ENCODE results near the gene NDUFV1.
"Not testable (repeated sequence)": the region's sequence is repeated elsewhere in the genome, so short reads cannot be mapped to it uniquely, and the experiment has no call there.

NDUFV1 gene

GRCh38 chr11:67612751-67613150 is 6.0 kb downstream of the NDUFV1 start:
- no peak for DNase-seq

DNA sequence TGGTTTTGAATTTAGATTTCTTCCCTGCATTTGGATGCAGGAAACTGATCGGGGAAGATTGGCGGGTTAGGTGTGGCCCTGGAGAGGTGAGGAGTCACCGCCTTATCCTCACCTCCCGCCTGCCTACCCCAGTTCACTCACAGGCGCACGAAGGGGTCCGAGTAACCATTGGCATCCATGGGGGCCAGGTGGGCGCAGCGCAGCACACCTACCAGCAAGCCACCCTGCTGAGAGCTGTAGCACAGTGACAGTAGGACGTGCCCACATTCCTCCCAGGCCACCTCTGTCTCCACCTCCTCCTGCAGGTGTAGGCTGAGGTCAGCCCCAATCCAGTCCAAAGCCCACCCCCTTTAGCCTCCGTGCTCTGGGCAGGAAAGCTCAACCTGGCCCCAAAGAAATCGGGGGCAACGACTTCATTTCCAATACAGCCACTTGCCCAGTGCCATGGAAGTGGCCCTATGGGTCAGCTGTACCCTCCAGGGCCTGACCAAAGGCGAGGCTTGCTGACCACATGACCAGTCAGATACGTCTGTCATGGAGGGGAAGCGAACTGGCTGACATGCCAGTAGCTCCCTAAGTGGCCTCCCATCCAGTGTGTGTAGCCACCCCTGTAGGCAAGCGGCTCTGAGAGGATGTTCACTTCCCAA is 6.7 kb downstream of the NDUFV1 start:
- no peak for DNase-seq

GRCh38 chr11:67613960-67614715 is 7.4 kb downstream of the NDUFV1 start:
- DNase-seq = peak; percentile 5

DNA sequence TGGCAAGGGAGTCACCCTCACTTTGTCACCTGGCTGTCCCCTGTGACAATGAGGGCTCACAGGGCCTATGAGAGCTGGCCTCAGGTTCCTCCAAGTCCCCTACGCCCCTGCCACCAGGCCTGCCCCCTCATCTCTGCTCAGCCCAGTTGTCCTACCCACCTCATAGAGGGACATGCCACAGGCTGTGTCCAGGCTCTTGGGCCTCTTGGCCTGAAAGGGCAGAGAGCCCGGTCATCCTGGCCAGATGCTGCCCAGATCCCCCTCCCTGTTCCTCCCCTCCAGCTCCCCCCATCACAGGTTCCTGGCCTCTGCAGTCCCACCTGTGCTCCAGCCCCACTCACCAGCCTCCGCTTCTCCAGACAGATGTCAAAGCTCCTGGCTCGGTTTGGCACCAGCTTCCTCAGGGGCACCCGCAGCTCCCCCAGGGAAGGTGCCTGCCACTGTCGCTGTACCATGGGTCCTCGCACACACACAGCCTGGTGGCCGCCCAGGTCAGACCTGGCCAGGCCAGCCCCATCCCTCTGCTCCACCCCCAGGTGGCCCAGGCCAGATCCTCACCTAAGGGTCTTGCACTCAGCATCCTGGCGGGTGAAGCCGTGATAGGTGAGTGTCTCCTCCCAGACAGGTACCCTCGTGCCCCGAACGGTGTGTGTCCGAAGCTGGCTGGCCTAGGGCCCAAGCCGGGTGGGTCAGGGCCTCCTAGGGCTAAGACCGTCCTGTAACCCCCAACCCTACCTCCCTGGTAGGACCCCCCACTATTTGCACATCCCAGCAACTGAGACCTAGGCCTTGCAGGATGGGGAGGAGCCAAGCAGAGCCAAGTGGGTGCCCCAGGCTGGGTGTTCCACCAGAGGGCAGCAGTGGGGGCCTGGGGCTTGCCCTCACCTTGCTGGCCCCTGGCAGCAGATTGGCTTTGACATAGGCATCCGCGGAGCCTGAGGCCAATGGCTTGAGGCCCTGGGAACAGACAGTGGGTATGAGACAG is 8.3 kb downstream of the NDUFV1 start:
- no peak for DNase-seq

- DNase-seq = no peak
Observed at GRCh38 chr11:67615728-67616430, 9.1 kb downstream of the NDUFV1 start.

GRCh38 chr11:67616431-67617242 is 9.9 kb downstream of the NDUFV1 start:
- DNase-seq = no peak

DNA sequence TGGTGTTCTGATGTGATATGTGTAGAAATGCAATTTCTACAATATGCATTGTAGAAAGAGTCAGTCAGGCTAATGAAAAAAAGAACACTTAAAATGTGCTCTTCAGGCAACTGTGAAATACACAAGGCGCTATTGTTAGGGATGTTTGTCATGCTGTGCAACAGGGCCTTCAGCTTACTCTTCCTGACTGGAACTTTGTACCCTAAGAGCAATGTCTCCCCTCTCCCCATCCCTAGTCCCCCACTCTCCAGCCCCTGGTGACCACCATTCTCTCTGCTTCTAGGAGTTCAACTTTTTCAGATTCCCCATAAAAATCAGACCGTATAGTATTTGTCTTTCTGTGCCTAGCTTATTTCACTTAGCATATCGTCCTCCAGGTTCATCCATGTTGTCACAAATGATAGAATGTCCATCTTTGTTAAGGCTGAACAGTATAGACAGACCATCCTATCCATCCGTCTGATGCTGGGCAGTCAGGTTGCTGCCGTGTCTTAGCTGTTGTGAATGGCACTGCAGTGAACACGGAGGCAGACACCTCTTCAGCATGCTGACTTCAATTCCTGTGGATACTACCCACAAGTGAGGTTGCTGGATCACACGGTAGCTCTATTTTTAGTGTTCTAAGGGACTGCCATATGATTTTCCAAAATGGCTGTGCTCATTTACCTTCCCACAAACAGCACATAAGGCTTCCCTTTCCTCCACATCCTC is 10.7 kb downstream of the NDUFV1 start:
- DNase-seq = no peak

DNA sequence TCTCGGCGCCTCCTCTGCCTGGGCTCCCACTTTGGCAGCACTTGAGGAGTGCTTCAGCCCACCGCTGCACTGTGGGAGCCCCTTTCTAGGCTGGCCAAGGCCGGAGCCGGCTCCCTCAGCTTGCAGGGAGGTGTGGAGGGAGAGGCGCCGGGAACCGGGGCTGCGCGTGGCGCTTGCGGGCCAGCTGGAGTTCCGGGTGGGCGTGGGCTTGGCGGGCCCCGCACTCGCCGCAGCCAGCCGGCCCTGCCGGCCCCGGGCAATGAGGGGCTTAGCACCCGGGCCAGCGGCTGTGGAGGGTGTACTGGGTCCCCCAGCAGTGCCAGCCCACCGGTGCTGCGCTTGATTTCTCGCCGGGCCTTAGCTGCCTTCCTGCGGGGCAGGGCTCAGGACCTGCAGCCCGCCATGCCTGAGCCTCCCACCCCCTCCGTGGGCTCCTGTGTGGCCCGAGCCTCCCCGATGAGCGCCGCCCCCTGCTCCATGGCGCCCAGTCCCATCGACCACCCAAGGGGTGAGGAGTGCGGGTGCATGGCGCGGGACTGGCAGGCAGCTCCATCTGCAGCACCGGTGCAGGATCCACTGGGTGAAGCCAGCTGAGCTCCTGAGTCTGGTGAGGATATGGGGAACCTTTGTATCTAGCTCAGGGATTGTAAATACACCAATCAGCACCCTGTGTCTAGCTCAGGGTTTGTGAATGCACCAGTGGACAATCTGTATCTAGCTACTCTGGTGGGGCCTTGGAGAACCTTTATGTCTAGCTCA is 12.3 kb downstream of the NDUFV1 start:
- DNase-seq = not testable (repeated sequence)

DNA sequence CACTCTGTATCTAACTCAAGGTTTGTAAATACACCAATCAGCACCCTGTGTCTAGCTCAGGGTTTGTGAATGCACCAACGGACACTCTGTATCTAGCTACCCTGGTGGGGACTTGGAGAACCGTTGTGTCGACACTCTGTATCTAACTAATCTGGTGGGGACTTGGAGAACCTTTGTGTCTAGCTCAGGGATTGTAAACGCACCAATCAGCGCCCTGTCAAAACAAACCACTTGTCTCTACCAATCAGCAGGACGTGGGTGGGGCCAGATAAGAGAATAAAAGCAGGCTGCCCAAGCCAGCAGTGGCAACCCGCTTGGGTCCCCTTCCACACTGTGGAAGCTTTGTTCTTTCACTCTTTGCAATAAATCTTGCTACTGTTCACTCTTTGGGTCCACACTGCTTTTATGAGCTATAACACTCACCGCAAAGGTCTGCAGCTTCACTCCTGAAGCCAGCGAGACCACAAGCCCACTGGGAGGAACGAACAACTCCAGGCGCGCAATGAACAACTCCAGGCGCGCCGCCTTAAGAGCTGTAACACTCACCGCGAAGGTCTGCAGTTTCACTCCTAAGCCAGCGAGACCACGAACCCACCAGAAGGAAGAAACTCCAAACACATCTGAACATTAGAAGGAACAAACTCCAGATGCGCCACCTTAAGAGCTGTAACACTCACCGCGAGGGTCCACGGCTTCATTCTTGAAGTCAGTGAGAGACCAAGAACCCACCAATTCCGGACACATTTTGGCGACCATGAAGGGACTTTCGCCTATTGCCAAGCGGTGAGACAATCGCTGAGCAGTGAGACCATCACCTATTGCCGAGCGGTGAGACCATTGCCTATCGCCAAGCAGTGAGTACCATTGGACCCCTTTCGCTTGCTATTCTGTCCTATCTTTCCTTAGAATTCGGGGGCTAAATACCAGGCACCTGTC is 13.2 kb downstream of the NDUFV1 start:
- DNase-seq = not testable (repeated sequence)

DNA sequence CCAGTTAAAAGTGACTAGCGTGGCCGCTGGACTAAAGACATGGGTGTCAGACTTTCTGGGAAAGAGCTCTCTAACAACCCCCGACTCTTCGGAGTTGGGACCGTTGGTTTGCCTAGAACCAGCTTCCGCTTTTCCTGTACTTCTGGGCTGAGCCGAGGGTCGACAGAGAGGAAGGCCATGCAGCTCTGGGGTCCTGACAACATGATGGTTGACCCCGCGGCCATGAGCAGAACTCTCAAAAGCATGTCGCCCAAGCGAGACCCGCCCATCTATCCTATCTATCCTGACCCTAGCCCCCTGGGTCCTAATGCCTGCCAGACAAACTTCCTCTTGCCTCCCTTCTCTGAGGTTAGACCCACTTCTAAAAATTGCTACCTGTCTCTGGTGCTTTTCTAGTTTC is 13.9 kb downstream of the NDUFV1 start:
- not testable (repeated sequence) for DNase-seq

DNA sequence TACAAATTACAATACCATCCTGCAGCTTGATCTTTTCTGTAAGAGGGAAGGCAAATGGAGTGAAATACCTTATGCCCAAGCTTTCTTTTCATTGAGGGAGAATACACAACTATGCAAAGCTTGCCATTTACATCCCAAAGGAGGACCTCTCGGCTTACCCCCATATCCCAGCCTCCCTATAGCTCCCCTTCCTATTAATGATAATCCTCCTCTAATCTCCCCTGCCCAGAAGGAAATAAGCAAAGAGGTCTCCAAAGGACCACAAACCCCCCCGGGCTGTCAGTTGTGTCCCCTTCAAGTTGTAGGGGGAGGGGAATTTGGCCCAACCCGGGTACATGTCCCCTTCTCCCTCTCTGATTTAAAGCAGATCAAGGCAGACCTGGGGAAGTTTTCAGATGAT is 15.2 kb downstream of the NDUFV1 start:
- not testable (repeated sequence) for DNase-seq

GRCh38 chr11:67622905-67623304 is 16.2 kb downstream of the NDUFV1 start:
- not testable (repeated sequence) for DNase-seq

DNA sequence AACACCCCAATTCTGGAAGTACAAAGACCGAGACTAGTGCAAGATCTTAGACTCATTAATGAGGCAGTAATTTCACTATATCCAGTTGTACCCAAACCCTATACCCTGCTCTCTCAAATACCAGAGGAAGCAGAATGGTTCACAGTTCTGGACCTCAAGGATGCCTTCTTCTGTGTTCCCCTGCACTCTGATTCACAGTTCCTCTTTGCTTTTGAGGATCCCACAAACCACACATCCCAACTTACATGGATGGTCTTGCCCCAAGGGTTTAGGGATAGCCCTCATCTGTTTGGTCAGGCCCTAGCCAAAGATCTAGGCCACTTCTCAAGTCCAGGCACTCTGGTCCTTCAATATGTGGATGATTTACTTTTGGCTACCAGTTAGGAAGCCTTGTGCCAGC is 17.1 kb downstream of the NDUFV1 start:
- DNase-seq = not testable (repeated sequence)

GRCh38 chr11:67626131-67626833 is 19.5 kb downstream of the NDUFV1 start:
- DNase-seq = not testable (repeated sequence)

DNA sequence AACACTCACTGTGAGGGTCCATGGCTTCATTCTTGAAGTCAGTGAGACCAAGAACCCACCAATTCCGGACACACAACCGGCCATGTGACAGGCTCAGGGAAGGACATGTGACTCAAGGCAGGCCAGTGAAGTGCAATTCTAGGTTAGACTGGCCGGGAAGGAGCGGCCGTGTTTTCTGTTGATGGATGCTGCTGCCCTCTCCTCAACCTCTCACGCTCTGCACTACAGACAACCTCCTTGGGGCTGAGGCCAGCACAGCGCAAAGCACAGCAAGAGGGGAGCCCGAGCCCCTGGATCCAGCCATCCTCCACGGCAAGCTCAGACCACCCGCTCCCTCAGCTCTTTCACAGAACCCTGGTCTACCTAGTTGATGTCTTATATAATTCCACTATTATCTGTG is 20.2 kb downstream of the NDUFV1 start:
- no peak for DNase-seq

DNA sequence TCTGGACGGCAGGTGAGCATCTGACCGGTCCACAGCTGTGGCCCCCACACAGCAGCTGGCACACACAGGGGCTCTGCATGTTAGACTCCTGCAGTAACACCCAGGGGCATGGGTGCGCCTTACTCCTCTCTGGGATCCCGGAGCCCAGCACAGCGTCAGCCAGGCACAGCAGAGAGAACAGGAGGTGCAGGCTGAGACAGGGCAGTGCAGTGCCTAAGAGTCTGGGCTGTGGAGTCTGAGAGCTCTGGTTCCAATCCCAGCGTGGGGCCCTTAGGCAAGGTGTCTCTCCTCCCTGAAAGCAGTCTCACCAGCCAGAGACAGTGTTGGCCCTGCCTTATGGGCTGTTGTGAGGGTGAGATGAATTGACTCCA is 20.7 kb downstream of the NDUFV1 start:
- DNase-seq = no peak

DNA sequence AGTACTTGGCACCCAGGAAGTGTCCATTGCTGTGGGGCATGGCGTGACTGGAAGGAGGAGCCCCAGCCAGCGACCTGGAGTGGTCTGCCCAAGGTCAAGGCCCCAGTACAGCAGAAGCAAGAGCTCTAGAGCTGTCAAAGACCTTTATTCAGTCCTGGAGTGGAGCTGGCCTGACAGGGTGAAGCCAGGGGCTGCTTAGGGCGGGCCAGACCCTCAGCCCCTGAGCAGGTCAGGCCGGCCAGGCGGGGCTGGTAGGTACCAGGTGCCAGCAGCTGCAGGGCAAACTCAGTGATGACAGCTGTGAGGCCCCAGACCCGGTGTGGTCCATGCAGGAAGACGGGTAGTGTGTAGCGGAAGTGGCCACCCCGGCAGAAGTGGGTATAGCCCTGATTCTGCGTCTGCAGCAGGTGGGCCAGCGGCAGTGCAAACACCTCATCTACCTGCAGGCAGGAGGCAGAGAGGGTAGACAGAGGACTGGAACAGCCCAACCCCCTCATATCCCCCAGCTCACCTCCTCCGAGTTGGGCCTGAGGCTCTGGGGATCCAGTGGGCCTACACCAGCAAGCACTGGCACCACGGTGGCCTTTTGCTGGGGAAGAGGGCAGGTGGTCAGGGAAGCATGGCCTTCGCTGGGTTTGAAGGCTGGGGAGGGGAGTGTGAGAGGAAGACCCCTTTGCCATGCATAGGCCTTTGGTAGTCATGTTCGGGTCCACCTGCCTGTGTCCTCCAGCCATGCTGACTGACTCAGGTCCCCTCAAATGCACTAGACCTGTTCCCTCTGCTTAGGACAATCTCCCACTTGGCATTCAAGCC is 21.3 kb downstream of the NDUFV1 start:
- no peak for DNase-seq

All from NCI-H2227 treated with DMSO at 0.1 percent for 48 hours (cell line).